GM18499 (cell line): ENCODE results near the gene GSE1.

Experiments used
- ATAC-seq: cut with Tn5 transposase; IDR thresholded peaks from one replicate; pipeline ENCODE4 v1.9.1; 2021; ENCODE audit warnings: moderate number of reproducible peaks; ENCODE audit not compliant: insufficient read depth, unreplicated experiment

GSE1 gene

DNA sequence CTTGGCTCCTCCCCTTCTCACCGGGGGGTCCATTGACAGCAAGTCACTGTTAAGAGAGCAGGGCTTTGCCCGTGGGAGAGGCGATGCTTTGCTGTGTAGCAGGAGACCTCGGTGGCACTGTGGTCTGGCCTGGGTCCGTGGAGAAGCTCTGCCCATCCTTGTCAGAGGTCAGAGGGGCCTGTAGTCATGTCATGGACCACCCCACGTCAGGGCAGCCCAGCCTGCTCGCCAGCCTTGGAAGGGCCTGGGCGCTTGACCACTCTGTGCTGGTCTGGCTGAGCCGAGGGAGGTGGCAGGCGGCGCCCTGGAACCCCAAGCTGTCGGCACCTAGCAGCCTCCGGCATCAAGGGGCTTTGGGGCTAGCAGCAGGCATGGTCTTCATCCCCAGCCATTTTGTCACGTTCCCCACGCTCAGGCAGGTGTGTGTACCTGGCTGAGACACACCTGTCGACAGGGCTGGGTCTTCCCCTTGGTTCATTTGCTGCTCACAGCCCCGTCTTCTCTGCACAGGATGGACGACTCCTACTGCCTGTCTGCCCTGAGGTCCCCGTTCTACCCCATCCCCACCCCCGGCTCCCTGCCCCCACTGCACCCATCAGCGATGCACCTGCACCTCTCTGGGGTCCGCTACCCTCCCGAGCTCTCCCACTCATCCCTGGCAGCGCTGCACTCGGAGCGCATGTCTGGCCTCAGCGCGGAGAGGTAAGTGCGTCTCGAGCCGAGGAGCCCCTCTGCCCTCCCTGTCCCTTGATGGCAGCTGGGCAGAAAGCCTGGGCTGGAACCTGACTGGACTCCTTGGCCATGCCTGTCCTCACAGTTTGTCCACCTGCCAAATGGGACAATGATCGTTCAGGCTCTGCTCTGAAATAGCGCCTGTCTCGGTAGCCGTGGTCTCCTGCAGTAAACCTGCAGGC is 42.4 kb downstream of the GSE1 start:
- no peak for ATAC-seq

DNA sequence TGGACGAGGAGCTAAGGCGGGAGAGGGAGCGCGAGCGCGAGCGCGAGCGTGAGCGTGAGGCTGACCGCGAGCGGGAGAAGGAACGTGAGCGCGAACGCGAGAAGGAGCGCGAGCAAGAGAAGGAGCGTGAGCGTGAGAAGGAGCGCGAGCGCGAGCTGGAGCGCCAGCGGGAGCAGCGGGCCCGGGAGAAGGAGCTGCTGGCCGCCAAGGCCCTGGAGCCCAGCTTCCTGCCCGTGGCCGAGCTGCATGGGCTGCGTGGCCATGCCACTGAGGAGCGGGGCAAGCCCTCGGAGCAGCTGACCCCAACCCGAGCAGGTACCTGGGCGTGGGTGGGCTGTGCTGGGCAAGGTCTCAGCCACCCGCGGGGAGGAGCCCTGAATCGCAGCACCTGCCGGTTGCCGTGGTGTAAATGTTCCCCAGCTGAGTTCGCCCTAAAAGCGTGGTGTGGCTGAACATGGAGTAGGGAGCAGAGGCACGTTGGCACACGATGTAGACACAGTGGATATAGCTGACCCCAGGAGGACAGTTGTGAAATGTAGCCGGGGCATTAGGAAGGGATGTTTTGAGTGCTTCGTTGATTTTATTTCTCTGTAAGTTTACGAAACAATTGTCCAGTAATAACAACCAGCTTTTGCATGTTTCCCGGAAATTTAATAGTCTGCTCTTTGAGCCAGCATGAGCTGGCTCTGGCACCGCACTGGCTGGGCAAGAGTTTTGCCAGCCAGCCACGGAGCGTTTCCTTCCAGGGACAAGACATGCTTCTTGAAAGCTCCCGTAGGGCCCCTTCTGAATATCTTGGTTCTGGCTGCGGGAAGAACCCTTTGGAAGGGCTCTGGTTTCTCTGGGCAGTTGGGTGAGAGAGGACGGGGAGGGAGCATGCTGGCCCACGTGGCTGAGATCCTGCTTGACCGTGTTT is 43.5 kb downstream of the GSE1 start:
- ATAC-seq: no peak

DNA sequence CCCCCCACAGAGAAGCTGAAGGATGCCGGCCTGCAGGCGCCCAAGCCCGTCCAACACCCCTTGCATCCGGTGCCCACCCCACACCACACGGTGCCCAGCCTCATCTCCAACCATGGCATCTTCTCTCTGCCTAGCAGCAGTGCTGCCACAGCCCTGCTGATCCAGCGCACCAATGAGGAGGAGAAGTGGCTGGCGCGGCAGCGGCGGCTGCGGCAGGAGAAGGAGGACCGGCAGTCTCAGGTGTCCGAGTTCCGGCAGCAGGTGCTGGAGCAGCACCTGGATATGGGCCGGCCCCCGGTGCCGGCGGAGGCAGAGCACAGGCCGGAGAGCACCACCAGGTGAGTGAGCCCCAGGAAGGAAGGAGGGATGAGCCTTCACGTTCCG is 44.1 kb downstream of the GSE1 start:
- no peak for ATAC-seq

DNA sequence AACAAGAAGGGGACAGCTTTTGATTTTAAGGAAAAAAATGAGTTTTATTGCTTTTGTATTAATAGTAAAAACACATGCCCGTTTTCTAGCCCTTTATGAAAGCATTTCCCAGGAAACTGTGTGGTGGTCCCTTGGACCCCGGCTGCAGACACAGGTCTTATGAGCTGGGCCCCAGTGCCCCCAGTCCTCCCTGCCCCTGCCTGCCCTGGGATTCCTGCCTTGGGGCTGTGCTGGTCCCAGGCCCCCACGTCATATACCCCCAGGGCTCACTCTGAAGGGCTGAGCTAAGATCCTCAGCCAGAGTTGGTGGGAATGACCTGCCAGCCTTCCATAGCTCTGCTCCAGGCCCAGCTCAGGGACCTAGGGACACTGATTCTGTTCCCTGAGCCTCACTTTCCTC is 44.9 kb downstream of the GSE1 start:
- no peak for ATAC-seq

DNA sequence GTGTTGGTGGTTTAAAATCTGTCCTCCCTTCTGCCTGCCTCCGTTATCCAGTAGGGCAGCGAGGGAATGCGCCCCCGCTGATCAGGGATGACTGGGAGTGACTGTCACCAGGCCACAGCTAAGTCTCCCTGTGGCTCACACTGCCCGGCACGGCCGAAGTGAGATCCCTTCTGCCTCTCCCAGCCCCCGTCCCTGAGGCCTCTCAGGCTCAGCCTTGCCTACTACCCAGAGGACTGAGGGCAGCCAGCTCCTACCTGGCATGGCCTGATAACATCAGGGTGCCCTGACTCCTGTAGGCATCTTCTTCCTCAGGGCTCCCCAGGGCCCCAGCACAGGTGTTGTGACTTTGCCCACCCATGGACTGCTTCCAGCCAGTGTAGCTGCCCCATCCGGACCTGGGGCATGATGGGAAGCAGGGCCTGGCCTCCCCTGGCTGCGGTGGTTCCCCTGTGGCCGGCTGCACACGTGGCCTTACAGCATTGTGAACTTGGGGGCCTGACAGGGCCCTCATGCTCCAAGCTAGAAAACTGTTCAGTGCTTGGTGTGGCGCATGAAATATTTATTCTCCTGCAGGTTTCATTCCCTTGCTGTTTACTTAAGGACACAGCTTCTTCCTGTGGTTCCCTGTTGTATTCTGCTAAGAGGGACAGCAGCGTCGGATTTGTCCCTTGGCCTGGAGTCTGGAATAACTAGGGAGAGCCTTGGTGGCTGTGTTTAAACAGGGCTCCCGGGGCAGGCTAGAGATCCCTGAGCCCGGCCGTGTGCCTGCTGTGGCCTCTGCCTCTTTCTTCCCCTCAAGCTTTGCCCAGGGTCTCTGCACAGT is 45.6 kb downstream of the GSE1 start:
- no peak for ATAC-seq

DNA sequence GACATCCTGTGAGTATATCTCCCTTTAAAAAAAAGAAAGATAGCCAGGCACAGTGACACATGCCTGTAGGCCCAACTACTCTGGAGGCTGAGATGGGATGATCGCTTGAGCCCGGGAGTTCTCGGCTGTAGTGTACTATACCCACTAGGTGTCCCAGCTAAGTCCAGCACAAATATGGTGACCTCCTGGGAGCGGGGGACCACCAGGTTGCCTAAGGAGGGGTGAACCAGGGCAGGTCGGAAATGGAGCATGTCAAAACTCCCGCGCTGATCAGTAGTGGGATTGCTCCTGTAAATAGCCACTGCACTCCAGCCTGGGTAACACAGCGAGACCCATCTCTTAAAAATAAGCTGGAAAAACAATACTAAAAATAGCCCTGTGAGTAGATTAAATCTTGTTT is 46.2 kb downstream of the GSE1 start:
- ATAC-seq: no peak

DNA sequence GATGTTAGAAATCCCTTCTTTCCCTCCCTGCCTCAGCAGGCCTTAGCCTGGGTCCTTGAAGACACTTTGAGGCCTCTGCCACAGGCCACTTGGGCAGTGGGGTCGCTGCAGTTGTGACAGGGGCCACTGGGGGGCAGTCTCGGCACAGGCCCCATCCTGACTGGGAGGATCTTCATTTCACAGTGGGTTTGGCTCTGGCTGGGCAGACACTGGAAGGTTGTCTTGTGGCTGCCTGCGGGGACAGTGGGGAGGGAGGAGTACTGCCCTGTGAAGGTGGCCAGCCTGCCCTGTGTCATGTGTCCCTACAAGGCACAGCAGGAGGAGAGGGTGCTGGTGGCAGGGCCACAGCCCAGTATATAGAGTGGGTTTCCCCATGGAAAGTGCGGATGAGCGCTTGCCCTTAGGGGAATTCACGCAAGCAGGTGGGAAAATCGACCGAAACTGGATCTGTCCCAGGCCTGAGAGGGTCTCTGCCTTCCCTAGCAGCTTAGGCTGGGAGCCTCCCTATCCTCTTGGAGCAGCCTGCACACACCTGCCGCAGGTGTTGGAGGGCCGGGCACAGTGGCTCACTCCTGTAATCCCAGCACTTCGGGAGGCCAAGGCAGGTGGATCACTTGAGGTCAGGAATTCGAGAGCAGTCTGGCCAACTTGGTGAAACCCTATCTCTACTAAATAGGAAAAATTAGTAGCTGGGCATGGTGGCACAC is 46.8 kb downstream of the GSE1 start:
- ATAC-seq: no peak

DNA sequence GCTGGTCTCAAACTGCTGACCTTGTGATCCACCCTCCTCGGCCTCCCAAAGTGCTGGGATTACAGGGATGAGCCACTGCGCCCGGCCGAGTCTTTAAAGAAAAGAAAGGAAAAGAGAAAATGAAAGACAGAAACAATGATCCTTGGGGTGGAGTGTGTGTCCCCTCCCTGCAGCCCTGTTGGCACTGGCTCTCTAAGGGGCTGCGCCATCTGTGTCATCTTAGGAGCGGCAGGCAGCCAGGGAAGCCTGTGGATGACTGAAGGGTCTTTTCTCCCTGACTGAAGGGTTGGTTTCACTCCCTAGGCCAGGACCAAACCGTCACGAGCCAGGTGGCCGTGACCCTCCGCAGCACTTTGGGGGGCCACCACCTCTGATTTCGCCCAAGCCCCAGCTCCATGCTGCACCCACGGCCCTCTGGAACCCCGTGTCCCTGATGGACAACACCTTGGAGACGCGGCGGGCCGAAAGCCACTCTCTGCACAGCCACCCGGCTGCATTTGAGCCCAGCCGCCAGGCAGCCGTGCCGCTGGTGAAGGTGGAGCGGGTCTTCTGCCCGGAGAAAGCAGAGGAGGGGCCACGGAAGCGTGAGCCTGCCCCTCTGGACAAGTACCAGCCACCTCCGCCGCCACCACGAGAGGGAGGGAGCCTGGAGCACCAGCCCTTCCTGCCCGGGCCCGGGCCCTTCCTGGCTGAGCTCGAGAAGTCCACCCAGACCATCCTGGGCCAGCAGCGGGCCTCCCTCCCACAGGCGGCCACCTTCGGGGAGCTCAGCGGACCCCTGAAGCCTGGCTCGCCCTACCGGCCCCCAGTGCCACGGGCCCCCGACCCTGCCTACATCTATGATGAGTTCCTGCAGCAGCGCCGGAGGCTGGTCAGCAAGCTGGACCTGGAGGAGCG is 48.0 kb downstream of the GSE1 start:
- no peak for ATAC-seq

DNA sequence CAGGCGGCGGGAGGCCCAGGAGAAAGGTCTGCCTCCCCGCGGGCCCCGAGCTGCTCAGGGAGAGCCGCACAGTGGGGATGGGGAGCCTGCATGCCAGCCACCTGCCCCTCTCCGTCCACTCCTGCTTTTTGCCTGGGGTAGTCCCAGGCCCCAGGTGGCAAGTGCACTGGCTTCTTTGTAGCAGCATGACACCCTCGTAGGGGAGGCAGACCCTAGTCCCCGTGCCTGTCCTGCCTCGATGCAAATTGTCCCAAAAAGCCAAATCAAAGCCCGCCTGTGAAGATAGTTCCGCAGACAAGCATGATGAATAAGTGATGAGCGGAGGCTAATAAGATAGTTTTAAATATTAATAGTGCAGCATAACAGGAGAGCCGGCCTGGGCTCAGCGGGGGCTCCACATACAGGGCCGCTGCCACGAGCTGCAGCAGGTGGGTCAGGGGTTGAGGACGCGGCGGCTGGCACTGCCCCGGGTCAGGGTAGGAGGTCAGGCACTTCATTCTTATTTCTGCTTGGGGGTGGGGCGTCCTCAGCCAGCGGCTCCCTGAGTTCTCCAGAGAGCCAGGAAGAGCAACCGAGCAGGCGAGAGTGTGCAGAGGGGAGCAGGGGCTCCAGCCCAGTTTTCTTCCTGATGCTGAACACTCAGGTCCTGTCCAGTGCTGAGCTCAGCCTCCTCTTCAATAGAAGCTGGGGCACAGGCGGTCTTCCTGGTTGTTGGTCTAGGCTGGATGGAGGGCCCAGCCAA is 48.8 kb downstream of the GSE1 start:
- no peak for ATAC-seq

DNA sequence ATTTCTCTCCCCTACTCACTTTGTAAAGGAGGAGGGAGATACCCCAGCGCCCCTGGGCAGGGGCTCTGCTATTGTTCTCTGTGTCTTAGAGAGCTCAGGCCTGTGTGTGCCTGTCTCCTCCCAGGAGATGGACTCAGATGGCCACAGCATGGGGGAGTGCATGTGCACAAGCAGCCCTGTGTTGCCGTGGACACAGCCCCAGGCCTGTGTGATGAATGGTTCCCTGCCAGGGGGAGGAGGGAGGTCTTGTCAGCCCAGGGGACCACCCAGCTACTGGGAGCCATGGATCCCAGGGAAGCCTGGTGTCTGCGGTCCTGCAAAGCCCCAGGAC is 49.3 kb downstream of the GSE1 start:
- ATAC-seq: no peak

DNA sequence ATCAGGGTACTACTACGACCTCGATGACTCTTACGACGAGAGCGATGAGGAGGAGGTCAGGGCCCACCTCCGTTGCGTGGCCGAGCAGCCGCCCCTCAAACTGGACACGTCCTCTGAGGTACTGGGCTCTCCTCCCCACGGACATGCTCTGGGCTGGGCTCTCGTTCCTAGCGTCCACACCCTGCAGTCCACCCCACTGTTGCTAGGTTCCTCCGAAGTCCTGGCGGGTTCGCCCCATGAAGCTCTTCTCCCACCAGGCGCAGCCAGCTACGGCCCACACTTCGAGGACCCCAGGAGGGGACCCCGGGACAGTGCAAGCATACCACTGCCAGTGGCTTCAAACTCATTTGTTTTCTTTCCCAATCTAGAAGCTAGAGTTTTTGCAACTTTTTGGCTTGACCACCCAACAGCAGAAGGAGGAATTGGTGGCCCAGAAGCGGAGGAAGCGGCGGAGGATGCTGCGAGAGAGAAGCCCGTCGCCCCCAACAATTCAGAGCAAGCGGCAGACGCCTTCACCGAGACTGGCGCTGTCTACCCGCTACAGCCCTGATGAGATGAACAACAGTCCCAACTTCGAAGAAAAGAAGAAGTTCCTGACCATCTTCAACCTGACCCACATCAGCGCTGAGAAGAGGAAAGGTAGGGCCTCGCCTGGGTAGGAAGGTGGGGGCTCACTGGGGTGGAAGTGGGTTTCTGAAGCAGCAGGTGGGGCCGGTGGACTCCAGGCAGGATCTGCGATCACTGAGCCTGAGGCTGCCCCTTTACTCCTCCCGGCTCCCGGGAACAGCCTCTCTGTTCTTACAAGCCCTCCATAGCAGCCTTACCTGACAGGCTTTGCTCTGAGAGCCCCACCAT is 50.1 kb downstream of the GSE1 start:
- no peak for ATAC-seq

DNA sequence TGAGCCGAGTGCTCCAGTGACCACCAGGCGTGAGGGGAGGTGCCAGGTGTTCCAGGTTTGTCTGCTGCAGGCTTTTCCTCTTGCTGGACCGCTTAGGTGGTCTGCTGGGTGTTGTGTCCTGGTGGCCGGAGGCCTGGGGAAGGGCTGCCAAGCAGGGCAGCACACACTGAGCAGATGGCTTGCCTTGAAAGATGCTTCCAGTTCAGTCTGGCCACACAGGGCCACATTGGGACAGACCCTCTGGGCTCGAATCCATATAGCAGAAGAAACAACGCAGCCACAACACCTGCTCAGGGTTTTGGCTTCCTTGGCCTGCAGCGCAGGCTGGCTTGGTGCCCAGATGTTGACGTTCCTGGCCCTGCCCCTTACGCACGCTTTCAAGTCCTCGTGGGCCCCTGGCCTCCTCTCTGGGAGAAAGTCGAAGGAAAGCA is 50.8 kb downstream of the GSE1 start:
- ATAC-seq: no peak

DNA sequence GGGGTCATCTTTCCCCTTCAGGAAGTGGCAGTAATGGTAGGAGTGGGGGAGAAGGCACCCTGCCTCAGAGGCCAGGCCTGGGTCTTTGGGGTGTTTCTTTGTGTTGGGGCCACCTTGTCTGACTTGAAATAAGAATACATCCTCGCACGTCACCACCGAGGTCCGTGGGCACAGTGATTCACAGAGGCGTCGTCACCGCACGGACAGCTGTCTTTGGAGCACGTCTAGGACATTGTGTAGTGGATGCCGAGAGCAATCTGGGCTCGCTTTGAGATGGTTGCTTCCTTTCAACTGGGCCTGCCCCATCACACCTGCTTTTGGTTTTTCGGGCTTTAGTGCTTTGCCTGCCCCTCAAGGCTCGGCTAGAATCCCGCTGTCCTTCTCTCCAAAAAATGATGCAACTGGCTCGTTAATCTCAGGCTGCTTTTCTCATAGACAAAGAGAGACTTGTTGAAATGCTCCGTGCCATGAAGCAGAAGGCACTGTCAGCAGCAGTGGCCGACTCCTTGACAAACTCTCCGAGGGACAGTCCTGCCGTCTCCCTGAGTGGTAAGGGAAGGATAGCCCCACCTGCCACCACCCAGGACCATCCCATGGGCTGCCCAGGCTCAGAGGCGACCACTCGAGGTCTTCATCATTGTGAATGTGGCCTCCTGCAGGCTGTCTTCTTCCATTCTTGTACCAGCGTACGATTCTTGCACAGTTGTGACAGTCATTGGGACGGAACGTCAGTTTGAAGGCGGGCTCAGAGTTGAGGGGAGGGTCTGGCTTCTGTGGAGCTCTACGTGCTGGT is 51.7 kb downstream of the GSE1 start:
- ATAC-seq: no peak

DNA sequence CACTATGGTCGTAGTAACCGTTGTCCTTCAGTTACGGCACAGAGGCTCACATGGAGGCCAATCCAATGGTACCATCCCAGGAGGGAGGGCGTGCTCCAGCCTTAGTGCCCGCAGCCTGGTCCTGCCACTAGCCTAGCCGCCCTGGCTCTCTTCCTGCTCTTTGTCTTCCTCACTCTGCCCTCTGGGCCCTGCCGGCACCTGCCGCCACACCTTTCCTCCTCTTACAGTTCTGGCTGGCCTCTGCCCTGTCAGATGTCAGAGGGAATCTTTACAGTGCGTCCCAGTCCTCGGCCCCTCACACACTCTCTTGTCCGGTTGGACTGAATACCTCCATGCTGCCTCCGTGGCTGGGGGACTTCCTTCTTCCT is 52.2 kb downstream of the GSE1 start:
- ATAC-seq: no peak

DNA sequence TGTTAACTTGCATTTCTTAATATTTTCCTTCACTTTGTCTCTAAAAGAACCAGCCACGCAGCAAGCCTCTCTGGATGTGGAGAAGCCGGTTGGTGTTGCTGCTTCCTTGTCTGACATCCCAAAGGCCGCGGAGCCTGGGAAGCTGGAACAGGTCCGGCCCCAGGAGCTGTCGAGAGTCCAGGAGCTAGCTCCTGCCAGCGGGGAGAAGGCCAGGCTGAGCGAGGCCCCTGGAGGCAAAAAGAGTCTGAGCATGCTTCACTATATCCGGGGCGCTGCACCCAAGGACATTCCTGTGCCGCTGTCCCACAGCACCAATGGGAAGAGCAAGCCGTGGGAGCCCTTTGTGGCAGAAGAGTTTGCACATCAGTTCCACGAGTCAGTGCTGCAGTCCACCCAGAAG is 52.8 kb downstream of the GSE1 start:
- ATAC-seq: no peak

DNA sequence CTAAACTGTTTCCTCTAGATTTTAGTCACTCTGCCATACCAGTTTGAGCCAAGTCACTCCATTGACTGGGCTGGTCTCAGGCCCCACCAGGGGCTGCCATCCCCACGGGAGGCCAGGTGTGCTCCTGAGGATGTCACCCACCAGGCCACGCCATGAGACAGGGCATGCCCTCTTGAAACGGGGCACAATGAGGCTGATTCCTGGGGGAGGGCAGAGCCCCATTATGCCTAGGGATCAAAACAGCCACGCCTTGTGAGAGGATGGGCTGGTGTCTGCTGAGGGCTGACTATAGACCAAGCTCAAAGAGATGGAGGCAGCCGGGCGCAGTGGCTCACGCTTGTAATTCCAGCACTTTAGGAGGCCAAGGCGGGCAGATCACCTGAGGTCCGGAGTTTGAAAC is 54.1 kb downstream of the GSE1 start:
- no peak for ATAC-seq
